HEK293 (cell line): ENCODE data around the gene VDR.

Experiments
- HOXA7 ChIP-seq: sonication (generic); formaldehyde crosslinking; IDR thresholded peaks from 2 replicates; pipeline ENCODE4 v1.8.1; 2022; ENCODE audit warnings: missing genetic modification reagents, borderline replicate concordance
- IKZF3 ChIP-seq: fragments of 450-650 bp; IDR thresholded peaks from 2 replicates; pipeline ENCODE4 v1.5.0; 2018; ENCODE audit warnings: missing biosample characterization, mild to moderate bottlenecking, missing genetic modification characterization, moderate library complexity
- INSM2 ChIP-seq: fragments of 450-650 bp; formaldehyde crosslinking; IDR thresholded peaks from 2 replicates; pipeline ENCODE4 v1.5.1; 2016; ENCODE audit warnings: missing biosample characterization, missing genetic modification characterization
- SP7 ChIP-seq: fragments of 450-650 bp; formaldehyde crosslinking; IDR thresholded peaks from 2 replicates; pipeline ENCODE4 v1.5.1; 2016; ENCODE audit warnings: missing biosample characterization, missing genetic modification characterization
- YY2 ChIP-seq: fragments of 450-650 bp; formaldehyde crosslinking; IDR thresholded peaks from 2 replicates; pipeline ENCODE4 v1.5.1; 2016; ENCODE audit warnings: missing biosample characterization, missing genetic modification characterization
- ZBTB11 ChIP-seq: fragments of 450-650 bp; formaldehyde crosslinking; conservative IDR thresholded peaks from 2 replicates; pipeline ENCODE4 v1.5.1; 2016; ENCODE audit warnings: low read depth, missing biosample characterization, missing genetic modification characterization
- ZBTB20 ChIP-seq: fragments of 450-650 bp; formaldehyde crosslinking; IDR thresholded peaks from 2 replicates; pipeline ENCODE4 v1.5.1; 2016; ENCODE audit warnings: missing biosample characterization, missing genetic modification characterization
- ZNF10 ChIP-seq: fragments of 450-650 bp; formaldehyde crosslinking; IDR thresholded peaks from 2 replicates; pipeline ENCODE4 v1.5.1; 2017; ENCODE audit warnings: missing biosample characterization, missing genetic modification characterization
- ZNF133 ChIP-seq: fragments of 450-650 bp; formaldehyde crosslinking; IDR thresholded peaks from 2 replicates; pipeline ENCODE4 v1.5.1; 2016; ENCODE audit warnings: missing biosample characterization, missing genetic modification characterization
- ZNF146 ChIP-seq: fragments of 450-650 bp; formaldehyde crosslinking; IDR thresholded peaks from 2 replicates; pipeline ENCODE4 v1.5.1; 2016; ENCODE audit warnings: missing biosample characterization, missing genetic modification characterization
- ZNF221 ChIP-seq: fragments of 450-650 bp; formaldehyde crosslinking; IDR thresholded peaks from 2 replicates; pipeline ENCODE4 v1.5.1; 2017; ENCODE audit warnings: missing biosample characterization, missing genetic modification characterization, borderline replicate concordance
- ZNF248 ChIP-seq: fragments of 450-650 bp; formaldehyde crosslinking; IDR thresholded peaks from 2 replicates; pipeline ENCODE4 v1.5.1; 2017; ENCODE audit warnings: missing biosample characterization, missing genetic modification characterization
- ZNF274 ChIP-seq, 2 experiments: fragments of 200-500 bp in 1 of 2; fragments of 450-650 bp in 1 of 2; sonication (Bioruptor generic) in 1 of 2; formaldehyde crosslinking in 1 of 2; IDR thresholded peaks; 2 replicates each; pipeline versions ENCODE4 v1.5.1 to v1.6.1; 2014 to 2016; ENCODE audit warnings: borderline replicate concordance in 1 of 2, inconsistent platforms in 1 of 2, low read length in 1 of 2, missing biosample characterization in 1 of 2, missing genetic modification characterization in 1 of 2
- ZNF324 ChIP-seq: fragments of 450-650 bp; formaldehyde crosslinking; IDR thresholded peaks from 2 replicates; pipeline ENCODE4 v1.5.1; 2016; ENCODE audit warnings: missing biosample characterization, missing genetic modification characterization
- ZNF366 ChIP-seq: fragments of 450-650 bp; formaldehyde crosslinking; conservative IDR thresholded peaks from 2 replicates; pipeline ENCODE4 v1.5.1; 2016; ENCODE audit warnings: missing biosample characterization, missing genetic modification characterization
- ZNF37A ChIP-seq: fragments of 450-650 bp; IDR thresholded peaks from 2 replicates; pipeline ENCODE4 v1.5.1; 2018; ENCODE audit warnings: missing biosample characterization, missing genetic modification characterization
- ZNF473 ChIP-seq: fragments of 450-650 bp; formaldehyde crosslinking; IDR thresholded peaks from 2 replicates; pipeline ENCODE4 v1.5.1; 2017; ENCODE audit warnings: missing biosample characterization, missing genetic modification characterization
- ZNF48 ChIP-seq: fragments of 450-650 bp; formaldehyde crosslinking; IDR thresholded peaks from 2 replicates; pipeline ENCODE4 v1.5.1; 2016; ENCODE audit warnings: missing biosample characterization, missing genetic modification characterization
- ZNF529 ChIP-seq: fragments of 450-650 bp; formaldehyde crosslinking; IDR thresholded peaks from 2 replicates; pipeline ENCODE4 v1.5.1; 2017; ENCODE audit warnings: missing genetic modification characterization, missing biosample characterization; ENCODE audit not compliant: insufficient replicate concordance
- ZNF544 ChIP-seq: fragments of 450-650 bp; formaldehyde crosslinking; IDR thresholded peaks from 2 replicates; pipeline ENCODE4 v1.5.0; 2017; ENCODE audit warnings: missing biosample characterization, missing genetic modification characterization
- ZNF560 ChIP-seq: fragments of 450-650 bp; formaldehyde crosslinking; IDR thresholded peaks from 2 replicates; pipeline ENCODE4 v1.5.1; 2017; ENCODE audit warnings: missing biosample characterization, missing genetic modification characterization, borderline replicate concordance
- ZNF561 ChIP-seq: fragments of 450-650 bp; IDR thresholded peaks from 2 replicates; pipeline ENCODE4 v1.5.1; 2018; ENCODE audit warnings: missing biosample characterization, missing genetic modification characterization, borderline replicate concordance
- ZNF623 ChIP-seq: fragments of 450-650 bp; formaldehyde crosslinking; IDR thresholded peaks from 2 replicates; pipeline ENCODE4 v1.5.1; 2016; ENCODE audit warnings: missing biosample characterization, missing genetic modification characterization
- ZNF624 ChIP-seq: fragments of 450-650 bp; formaldehyde crosslinking; IDR thresholded peaks from 2 replicates; pipeline ENCODE4 v1.5.1; 2017; ENCODE audit warnings: missing biosample characterization, missing genetic modification characterization
- ZNF629 ChIP-seq: fragments of 450-650 bp; formaldehyde crosslinking; IDR thresholded peaks from 2 replicates; pipeline ENCODE4 v1.5.1; 2017; ENCODE audit warnings: missing biosample characterization, missing genetic modification characterization
- ZNF664 ChIP-seq: fragments of 450-650 bp; formaldehyde crosslinking; IDR thresholded peaks from 2 replicates; pipeline ENCODE4 v1.5.1; 2016; ENCODE audit warnings: missing biosample characterization, missing genetic modification characterization
- ZNF704 ChIP-seq: fragments of 450-650 bp; formaldehyde crosslinking; IDR thresholded peaks from 2 replicates; pipeline ENCODE4 v1.5.1; 2016; ENCODE audit warnings: missing biosample characterization, missing genetic modification characterization
- TF ChIP-seq, protein P1 (sequence below): fragments of 450-650 bp; formaldehyde crosslinking; IDR thresholded peaks from 2 replicates; pipeline ENCODE4 v1.5.1; 2016; ENCODE audit warnings: missing biosample characterization, missing genetic modification characterization
- TF ChIP-seq, protein P2 (sequence below): fragments of 450-650 bp; formaldehyde crosslinking; IDR thresholded peaks from 2 replicates; pipeline ENCODE4 v1.5.1; 2017; ENCODE audit warnings: missing biosample characterization, missing genetic modification characterization

The VDR gene

GRCh38 chr12:47904713-47905709 lies at the start of gene VDR (continued):
- no peak for TF ChIP-seq ZNF704 (tag by site-specific recombination)
- no peak for TF ChIP-seq ZNF544 (tag by site-specific recombination)
- no peak for TF ChIP-seq ZNF366 (tag by site-specific recombination)
- no peak for TF ChIP-seq ZNF529 (tag by site-specific recombination)
- no peak for TF ChIP-seq ZNF133
- peak; percentile 37; the same call in 1 of the 2 replicates for TF ChIP-seq ZNF629 (tag by site-specific recombination)
- TF ChIP-seq ZNF473: no peak
- TF ChIP-seq YY2: no peak
- no peak for TF ChIP-seq ZNF248 (tag by site-specific recombination)
- no peak for TF ChIP-seq ZNF48 (tag by site-specific recombination)
- peak; percentile 43; the same call in 1 of the 2 replicates for TF ChIP-seq SP7
- no peak for TF ChIP-seq ZNF623 (tag by site-specific recombination)
- no peak for TF ChIP-seq ZNF624 (tag by site-specific recombination)
- TF ChIP-seq ZBTB20 (tag by site-specific recombination): peak; percentile 87
- no peak for TF ChIP-seq ZNF37A
- no peak for TF ChIP-seq HOXA7 (CRISPR knock-in tag)
- no peak for TF ChIP-seq ZNF146 (tag by site-specific recombination)
- TF ChIP-seq ZNF664: no peak
- no peak for TF ChIP-seq ZNF560
- TF ChIP-seq IKZF3 (tag by site-specific recombination): peak; percentile 17; the same call in 1 of the 2 replicates
- no peak for TF ChIP-seq ZNF274 (IDR thresholded peaks at IDR 0.05; ENCODE audit: low read length)
- no peak for TF ChIP-seq ZNF274 (tag by site-specific recombination; IDR thresholded peaks at IDR 0.05; ENCODE audit: borderline replicate concordance)
- TF ChIP-seq ZNF221: no peak
- peak; percentile 65; the same call in 1 of the 2 replicates for TF ChIP-seq ZNF324
- TF ChIP-seq, protein P1, sequence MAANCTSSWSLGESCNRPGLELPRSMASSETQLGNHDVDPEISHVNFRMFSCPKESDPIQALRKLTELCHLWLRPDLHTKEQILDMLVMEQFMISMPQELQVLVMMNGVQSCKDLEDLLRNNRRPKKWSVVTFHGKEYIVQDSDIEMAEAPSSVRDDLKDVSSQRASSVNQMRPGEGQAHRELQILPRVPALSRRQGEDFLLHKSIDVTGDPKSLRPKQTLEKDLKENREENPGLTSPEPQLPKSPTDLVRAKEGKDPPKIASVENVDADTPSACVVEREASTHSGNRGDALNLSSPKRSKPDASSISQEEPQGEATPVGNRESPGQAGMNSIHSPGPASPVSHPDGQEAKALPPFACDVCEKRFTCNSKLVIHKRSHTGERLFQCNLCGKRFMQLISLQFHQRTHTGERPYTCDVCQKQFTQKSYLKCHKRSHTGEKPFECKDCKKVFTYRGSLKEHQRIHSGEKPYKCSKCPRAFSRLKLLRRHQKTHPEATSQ (tag by site-specific recombination): no peak
- TF ChIP-seq ZNF561 (tag by site-specific recombination): no peak; the same call in 1 of the 2 replicates
- 0 out of 2 replicates have a peak, but pooled peaks have one; percentile 8 for TF ChIP-seq ZNF10 (tag by site-specific recombination)
- TF ChIP-seq INSM2 (tag by site-specific recombination): no peak
- TF ChIP-seq, protein P2, sequence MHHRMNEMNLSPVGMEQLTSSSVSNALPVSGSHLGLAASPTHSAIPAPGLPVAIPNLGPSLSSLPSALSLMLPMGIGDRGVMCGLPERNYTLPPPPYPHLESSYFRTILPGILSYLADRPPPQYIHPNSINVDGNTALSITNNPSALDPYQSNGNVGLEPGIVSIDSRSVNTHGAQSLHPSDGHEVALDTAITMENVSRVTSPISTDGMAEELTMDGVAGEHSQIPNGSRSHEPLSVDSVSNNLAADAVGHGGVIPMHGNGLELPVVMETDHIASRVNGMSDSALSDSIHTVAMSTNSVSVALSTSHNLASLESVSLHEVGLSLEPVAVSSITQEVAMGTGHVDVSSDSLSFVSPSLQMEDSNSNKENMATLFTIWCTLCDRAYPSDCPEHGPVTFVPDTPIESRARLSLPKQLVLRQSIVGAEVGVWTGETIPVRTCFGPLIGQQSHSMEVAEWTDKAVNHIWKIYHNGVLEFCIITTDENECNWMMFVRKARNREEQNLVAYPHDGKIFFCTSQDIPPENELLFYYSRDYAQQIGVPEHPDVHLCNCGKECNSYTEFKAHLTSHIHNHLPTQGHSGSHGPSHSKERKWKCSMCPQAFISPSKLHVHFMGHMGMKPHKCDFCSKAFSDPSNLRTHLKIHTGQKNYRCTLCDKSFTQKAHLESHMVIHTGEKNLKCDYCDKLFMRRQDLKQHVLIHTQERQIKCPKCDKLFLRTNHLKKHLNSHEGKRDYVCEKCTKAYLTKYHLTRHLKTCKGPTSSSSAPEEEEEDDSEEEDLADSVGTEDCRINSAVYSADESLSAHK: no peak
- TF ChIP-seq ZBTB11 (tag by site-specific recombination): no peak; the same call in 1 of the 2 replicates
